H1 (cell line): ENCODE data around the gene ZNF562.

Experiments used
- CEBPB ChIP-seq: IDR thresholded peaks from 2 replicates; pipeline ENCODE4 v1.6.1; 2012; ENCODE audit warnings: low read depth, low read length
- CTCF ChIP-seq, 3 experiments: IDR thresholded peaks; 1 replicate in 2 of 3; 2 replicates in 1 of 3; pipeline versions ENCODE4 v1.5.1 to v1.6.1; 2011; ENCODE audit warnings: low read length in 3 of 3, mild to moderate bottlenecking in 3 of 3, inconsistent platforms in 2 of 3, low read depth in 1 of 3, moderate library complexity in 1 of 3; ENCODE audit not compliant: insufficient read depth in 1 of 3; ENCODE audit errors: control extremely low read depth in 1 of 3
- FOSL1 ChIP-seq: IDR thresholded peaks from 2 replicates; pipeline ENCODE4 v1.6.1; 2011; ENCODE audit warnings: mild to moderate bottlenecking, low read depth, low read length, moderate library complexity; ENCODE audit not compliant: insufficient read depth
- POLR2A ChIP-seq, 2 experiments: IDR thresholded peaks; 1 replicate in 1 of 2; 2 replicates in 1 of 2; pipeline ENCODE4 v1.6.1; 2011; ENCODE audit warnings: low read depth in 2 of 2, low read length in 2 of 2, mild to moderate bottlenecking in 2 of 2; ENCODE audit errors: control extremely low read depth in 1 of 2
- SP1 ChIP-seq: IDR thresholded peaks from 2 replicates; pipeline ENCODE4 v1.6.1; 2011; ENCODE audit warnings: low read depth, low read length
- SRF ChIP-seq: IDR thresholded peaks from 2 replicates; pipeline ENCODE4 v1.6.1; 2011; ENCODE audit warnings: mild to moderate bottlenecking, low read depth, low read length, moderate library complexity

GRCh38 chr19:9636018-9636417, 38.9 kb downstream of the ZNF562 start:
- TF ChIP-seq POLR2A (IDR thresholded peaks at IDR 0.05; ENCODE audit: control extremely low read depth in 1 of 2, low read depth in 2 of 2, low read length in 2 of 2) (no peak), SP1 (no peak), CTCF (IDR thresholded peaks at IDR 0.05; ENCODE audit: control extremely low read depth in 1 of 3, insufficient read depth in 1 of 3, low read depth in 1 of 3, low read length in 3 of 3) (no peak), FOSL1 (no peak), SRF (no peak), CEBPB (no peak)
